HG02798 (cell line): Measurements from ENCODE around the gene TRIO.
A peak's percentile ranks its signal among the peaks of the same experiment; 100 is the strongest.

Experiments
- ATAC-seq: cut with Tn5 transposase; IDR thresholded peaks from one replicate; pipeline ENCODE4 v1.9.1; 2021; ENCODE audit warnings: mild to moderate bottlenecking; ENCODE audit not compliant: unreplicated experiment, poor library complexity

TRIO gene

GRCh38 chr5:14121552-14121951 is 21.6 kb upstream of the TRIO start:
- ATAC-seq = no peak

DNA sequence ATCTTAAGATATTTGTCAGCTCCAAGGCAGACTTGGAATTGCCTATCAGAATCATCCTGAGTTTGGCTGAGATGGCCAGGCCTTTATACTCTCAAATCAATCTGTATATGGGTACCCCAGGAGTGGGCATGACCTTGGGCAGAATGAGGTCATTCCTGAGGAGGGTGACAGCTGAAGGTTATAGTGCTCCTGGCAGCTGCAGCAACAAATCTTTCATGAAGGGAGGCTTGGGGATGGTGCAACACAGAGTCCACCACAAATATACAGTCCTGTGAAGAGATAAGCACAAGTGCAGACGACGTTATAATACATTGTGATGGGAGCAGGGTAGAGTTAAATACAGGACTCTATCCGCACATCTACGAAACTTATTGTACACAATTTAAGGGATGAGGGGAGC is 21.1 kb upstream of the TRIO start:
- ATAC-seq = no peak

DNA sequence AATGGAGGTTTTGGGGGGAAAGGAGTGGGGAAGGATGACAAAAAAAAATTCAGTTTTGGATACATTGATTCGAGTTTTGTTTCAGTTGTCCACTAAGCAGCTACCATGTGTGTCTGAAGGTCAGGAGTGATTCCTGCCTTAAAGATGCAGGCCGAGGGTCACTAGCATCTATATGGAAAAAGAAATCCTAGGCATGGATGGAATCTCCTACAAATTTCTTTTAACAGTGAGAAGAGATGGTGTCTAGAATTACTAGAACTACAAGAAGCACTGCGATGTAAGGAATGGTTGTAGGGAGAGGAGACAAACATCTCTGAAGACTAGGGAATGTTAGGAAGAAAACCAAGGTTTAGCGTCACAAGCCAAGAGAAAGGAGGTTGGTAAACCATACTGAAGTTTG is 19.6 kb upstream of the TRIO start:
- ATAC-seq = no peak

GRCh38 chr5:14123974-14124482 is 19.1 kb upstream of the TRIO start:
- ATAC-seq = no peak

GRCh38 chr5:14125262-14125661 is 17.9 kb upstream of the TRIO start:
- ATAC-seq = no peak

DNA sequence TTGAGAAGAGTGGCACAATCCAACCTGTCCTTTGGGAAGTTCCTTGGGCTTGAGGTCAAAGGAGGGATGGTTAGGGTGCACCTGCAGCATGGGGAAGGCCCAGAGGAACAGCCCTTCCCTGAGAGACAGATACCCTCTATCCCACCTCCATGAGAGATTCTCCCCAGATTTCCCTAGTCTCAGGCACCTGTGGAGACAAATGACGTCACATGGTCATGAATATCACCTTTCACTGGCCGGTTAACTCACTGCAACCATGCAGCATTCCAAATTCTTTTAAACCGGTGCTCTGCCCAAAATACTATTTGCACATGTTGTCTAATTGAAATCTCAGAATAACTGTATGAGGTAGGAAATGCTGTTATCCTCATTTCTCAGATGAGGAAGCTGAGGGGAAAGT is 15.6 kb upstream of the TRIO start:
- ATAC-seq = no peak

DNA sequence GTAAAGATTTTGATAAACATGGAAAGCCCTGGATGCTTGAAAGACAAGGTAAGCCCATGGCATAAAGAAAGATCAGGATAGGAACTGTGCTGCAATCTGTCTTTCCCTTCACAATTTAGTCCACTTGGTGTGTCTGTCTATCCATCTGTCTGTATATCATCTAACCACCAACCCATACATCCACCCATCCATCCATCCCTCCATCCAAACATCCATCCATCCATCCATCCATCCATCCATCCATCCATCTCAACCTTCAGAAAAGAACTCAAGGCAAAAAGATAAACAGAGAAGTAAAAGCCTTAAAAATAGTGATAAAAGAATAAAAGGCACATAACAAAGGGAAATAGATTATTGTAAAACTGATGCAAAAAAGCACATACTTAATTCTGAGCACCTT is 15.1 kb upstream of the TRIO start:
- ATAC-seq = no peak

- ATAC-seq = no peak
Measured at GRCh38 chr5:14129123-14129522, 14.0 kb upstream of the TRIO start.

DNA sequence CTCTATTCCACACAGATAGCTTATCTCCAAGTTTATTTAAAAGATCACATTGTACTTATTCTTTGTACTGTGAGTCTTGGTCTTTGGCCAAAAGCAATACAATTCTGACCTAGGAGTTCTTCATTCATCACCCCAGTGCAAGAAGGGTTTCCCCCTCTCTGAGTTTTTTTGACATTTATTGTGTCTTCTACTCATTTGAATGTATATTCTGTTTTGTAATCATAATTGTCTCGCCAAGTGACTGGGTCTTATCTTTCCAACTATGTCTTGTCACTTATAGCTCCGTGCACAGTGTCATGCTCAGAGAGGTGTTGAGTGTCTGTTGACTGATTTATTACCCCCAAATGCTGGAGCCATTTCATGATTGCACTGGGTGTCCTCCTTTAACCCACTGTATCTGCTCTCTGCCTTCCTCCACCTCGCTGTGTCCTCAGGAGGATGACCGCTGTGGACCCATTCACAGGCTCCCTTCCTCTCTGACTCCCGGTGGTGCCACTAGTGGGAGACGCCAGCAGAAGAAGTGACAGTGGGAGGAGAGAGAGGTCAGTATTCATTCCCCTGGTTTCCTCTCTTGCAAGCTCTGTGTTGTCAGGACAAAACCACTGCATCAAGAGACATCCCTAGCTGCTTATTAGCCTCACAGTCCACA is 11.2 kb upstream of the TRIO start:
- no peak for ATAC-seq

GRCh38 chr5:14133394-14133793 is 9.7 kb upstream of the TRIO start:
- ATAC-seq = no peak

DNA sequence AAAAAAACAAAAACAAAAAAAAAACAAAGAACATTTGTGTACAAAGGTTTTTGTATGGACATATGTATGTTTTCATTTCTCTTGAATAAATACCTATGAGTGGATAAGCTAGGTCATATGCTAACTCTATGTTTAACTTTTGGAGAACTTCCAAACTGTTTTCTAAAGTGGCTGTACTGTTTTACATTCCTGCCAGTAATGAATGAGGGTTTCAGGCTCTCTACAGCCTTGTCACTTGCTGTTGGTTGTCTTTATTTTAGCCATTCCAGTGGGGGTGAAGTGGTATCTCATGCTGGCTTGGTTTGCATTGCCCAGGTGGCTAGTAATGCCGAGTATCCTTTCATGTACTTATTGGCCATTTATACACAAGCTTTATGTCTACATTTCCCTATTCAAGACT is 9.1 kb upstream of the TRIO start:
- ATAC-seq = no peak

DNA sequence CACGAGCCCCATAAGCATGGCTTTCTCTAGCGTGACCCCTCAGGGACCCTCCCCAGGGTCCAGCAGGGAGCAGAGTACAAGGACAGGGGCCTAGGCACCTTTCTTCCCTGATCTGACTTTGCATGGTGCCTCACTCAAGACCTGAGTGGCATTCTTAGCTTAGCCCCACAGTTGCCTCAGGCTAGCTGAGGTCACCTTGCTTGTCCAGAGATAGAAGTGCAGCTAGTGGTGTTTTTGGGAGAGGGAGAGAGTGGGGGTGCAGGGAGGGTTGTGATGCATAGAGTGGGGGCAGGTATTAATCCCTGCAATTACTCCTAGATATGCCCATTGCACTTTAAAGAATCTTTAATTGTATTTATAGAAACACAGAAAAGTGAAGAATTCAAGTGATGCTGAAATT is 8.4 kb upstream of the TRIO start:
- ATAC-seq = no peak

GRCh38 chr5:14135621-14136020 is 7.5 kb upstream of the TRIO start:
- ATAC-seq = no peak

GRCh38 chr5:14136228-14136627 is 6.9 kb upstream of the TRIO start:
- no peak for ATAC-seq

DNA sequence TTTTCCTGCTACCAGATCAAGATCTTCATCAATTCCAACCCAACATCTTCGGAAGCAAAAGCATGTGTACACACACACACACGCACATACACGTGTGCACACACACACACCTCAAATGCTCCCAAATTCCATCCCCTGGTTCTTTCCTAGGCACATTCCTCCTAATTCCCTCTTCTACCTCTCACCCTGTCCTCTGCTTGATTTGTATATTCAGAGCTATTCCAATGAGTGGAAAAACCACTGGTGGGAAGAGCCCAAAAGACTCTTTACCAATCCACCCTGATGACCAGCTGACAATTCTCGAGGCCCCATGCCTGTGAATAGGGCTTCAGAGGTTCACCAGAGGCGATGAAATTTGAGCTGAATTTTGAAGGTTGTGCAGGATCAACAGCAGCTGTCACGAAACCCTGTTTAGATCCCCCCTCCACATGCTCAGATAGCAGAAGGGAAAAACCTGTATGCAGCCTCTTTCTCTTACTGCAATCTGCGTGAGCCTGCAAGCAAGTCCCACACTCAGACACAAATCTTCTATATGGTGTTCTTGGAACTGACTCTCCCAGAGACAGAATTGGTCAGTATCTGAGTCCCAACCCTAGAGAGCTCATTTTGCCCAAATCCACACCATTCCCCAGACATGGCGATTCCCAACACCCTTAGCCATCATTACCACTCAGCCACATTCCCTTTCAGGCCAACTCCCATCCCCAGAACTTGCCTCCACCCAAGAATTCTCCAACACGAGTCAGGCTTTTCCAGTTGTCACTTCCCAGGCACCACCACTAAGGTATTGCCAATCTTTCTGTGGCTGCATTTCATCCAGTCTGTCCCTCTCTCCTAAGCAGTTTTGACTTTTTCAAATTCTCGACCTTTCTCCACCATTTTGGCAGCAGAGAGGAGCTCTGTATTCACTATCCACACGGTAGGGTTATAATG is 4.3 kb upstream of the TRIO start:
- ATAC-seq = no peak

DNA sequence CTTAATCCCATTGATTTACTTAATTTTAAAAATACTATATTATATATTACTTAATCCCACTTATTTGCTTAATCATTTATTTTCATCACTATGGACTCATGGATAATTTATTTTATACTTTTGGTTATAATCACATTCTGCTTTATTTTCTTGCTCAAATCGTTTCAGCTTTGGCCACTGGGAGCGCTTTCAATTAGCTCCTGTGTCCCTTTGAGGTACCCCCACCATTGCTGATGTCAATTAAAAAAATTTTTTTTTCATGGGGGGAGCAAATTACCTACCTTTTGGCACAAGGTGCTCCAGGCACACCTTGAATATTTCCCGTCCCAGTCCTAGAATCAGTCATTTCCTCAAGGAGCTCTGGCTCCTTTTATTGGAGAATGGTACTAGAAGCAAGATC is 1.4 kb upstream of the TRIO start:
- ATAC-seq = no peak

DNA sequence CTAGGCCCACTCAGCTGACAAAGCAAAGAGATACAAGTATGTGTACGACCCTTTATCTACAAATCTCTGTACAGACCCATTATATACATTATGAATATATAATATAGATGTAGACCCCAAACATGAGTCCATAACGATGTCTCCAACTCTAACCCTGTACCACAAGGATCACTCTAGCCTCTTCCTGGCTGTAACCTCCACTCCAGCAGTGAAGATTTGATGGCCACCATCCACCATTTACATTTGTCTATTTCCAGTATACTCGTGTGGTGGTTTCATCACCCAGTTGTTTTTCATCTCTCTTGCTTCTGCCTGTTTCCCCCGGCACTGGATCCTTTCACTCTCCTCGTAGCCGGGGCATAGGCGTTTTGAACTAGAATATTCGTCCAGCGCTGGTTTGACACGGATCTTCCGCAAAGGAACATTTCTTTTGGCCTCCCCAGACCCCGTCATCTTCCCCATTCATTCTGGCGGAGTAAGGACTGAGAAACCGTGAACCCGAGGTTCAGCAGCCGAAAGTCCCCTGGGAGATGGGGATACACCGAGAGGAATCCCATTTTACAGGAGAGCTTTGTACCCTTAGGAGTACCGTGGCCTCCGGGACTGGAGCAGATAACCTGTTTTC is 828 bp upstream of the TRIO start:
- peak; percentile 1 for ATAC-seq

- peak; percentile 14 for ATAC-seq
Measured at GRCh38 chr5:14143546-14143840, 351 bp downstream of the TRIO start.

DNA sequence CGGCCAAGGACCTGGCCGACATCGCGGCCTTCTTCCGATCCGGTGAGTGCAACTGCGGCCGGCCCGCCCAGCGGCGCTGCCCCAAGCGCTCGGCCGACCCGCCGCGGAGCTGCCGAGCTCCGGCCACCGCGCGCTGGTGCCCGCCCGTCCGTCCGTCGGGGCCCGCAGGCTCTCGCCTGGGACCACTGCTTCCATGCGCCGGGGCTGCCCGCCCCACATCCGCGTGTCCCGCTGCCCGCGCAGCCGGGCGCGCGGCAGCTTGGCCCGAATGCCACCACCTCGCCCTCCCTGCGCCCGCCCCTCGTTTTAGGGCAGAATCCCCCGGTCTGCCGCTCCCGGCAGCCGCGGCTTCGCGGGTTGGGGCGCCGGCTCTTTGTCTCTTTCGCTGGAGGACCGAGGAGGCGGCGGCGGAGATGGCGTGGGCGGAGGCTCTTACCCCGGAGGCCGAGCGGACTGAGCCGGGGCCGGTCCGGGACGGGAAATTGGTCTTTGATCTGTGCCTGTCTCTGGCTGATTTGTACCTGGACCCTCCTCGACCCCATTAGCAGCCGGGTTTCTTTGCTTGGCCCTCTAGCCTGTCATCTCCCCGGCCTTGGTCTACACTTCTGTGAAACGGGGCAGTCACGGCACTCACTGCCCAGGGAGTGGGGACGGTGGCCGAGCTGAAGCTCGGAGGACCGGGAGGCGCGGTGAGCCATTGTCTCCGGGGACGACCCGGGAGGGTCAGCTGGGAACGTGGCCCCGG is 871 bp downstream of the TRIO start:
- peak; percentile 9 for ATAC-seq

- ATAC-seq = peak; percentile 56
Measured at GRCh38 chr5:14144586-14145434, 1.7 kb downstream of the TRIO start.
